GM15510 (cell line): ENCODE results near the gene OGDHL.

Experiments used
- POLR2A ChIP-seq: IDR thresholded peaks from 3 replicates; pipeline ENCODE4 v1.6.1; 2011; ENCODE audit warnings: borderline replicate concordance; ENCODE audit not compliant: insufficient read length; ENCODE audit errors: extremely low read depth

Gene OGDHL

DNA sequence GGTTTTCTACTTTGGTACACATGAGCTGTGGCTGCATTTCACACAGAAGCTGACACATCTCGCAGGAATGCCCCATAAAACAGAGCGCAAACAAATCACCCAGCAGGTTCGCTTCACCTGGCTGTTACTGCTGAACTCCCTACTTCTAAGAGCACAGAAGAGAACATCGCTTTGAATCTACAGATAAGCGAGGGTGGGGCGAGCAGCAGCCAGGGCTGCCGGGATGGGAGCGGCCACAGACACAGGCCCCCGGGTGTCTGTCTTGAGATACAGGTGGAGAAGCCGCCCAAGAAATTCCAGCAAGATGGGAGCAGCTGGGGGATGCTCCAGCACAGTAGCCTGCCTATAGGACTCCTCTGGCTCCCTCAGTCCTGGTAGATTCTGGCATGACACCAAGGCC lies 27.4 kb downstream of the OGDHL start:
- no peak for TF ChIP-seq POLR2A

DNA sequence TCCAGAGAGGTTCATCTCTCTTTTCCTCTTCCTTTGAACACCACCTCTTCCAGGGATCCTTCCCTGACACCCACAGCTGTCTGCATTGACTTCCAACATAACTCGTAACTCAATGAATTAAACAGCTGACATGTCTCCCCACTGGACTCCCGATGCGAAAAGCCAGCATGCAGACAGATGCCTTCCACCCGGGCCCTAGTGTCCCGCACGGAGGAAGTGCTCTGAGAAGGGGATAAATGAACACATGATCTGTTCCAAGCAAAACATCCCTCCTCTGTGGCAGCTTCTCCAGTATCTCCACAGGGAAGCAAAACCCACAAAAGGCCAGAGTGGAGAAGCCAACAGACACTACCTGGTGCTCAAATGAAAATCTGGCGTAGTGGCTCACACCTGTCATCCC lies 28.3 kb downstream of the OGDHL start:
- TF ChIP-seq POLR2A: no peak

DNA sequence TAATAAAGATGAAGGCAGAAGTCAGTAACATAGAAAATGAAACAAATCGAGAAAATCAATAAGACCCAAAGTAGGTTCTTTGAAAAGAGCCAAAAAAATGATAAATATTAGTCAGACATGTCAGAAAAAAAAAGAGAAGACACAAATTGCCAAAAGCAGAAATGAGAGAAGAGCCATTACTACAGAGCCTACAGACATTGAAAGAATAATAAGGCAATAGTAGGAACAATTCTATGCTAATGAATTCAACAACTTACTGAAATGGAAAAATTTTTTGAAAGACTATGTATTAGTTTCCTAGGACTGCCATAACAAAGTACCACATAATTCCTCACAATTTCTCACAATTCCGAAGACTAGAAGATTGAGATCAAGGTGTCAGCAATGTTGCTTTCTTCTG lies 35.5 kb downstream of the OGDHL start:
- TF ChIP-seq POLR2A: no peak

DNA sequence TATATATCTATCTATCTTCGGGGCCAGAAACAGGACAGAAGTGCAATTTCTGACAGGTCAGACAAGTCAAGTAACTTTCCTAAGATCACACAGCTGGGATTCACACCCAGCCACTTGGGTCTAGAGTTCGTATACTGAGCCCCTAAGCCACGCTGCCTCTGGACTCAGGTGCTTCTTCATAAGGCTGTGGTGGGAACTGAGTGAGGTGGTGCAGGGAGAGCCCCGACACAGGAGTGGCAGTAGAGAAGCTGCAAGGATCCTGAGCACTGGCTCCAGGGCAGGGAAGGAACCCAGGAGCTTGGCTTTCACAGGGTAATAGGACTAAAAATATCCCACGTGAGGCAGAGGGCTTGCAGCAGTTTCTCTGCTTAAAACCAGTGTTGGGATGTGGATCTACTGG lies 48.9 kb downstream of the OGDHL start:
- no peak for TF ChIP-seq POLR2A

DNA sequence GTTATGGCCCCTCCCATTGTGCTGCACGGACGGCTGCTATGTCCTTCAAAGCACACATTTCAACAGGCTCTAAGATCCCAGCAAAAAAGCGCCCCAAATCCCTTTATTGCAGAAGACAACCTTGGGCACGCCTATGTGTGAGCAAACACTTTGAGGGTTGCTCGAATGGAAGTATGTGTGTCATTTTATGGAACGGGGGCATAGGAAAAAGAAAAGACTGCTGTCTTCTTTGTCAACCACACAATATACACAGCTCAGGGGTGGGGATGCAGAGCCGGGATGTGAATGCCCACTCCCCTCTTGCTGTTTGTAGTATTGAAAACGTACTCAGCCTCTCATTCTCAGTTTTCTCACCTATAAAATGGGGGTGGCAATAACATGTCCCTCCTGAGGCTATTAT lies 50.6 kb downstream of the OGDHL start:
- TF ChIP-seq POLR2A: no peak

DNA sequence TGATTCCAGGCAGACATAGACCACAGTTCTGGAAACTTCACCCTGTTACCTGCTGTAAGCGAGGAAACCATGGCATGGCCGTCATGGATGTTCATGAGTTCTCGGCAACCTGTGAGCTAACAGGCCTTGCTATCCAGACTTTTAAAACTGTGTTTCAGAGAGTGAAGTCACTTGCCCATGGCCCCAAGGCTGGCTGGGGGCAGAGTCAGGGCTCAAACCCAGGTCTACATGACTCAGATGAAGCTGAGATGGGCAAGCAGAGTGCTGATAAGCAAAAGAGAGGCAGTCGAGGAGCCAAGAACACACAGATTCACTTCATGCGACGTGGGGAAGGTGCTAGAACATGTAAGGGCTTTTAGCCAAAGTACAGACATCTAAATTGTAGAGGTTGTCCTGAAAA lies 51.2 kb downstream of the OGDHL start:
- no peak for TF ChIP-seq POLR2A

DNA sequence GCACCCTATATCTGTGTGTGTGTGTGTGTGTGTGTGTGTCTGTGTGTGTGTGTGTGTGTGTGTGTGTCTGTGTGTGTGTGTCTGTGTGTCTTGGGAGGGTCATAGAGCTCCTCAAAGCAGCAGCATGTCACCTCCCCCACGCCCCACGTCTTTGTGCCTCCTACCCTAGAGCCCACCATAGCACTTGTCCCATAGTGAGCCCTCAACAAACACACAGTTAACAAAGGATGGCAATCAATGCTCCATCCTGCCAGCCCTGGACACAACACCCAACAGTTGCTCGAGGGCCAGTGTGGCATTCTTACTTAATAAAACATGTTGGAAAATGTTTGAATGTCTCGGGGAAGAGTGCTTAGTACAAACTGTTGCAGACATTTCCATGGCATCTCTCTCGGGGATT lies 52.2 kb downstream of the OGDHL start:
- no peak for TF ChIP-seq POLR2A

DNA sequence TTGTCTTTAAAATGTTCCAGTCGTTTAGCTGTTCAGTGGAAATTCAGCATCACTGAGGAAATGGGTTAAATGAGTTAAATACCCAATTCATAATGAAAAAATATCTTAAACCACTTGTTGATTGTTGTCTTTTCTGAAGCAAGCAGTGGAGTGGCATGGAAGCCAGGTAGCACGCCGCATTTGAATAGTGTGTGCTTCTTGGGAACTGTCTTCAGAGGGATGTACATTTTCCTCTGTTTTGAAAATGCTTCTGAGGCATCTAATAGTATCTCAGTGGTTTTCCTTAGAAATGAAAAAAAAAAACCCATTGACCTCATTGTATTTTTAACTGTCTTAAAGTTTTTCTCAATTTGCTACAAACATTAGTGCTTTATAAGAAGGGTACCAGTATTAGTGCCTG lies 54.5 kb downstream of the OGDHL start:
- TF ChIP-seq POLR2A: no peak

DNA sequence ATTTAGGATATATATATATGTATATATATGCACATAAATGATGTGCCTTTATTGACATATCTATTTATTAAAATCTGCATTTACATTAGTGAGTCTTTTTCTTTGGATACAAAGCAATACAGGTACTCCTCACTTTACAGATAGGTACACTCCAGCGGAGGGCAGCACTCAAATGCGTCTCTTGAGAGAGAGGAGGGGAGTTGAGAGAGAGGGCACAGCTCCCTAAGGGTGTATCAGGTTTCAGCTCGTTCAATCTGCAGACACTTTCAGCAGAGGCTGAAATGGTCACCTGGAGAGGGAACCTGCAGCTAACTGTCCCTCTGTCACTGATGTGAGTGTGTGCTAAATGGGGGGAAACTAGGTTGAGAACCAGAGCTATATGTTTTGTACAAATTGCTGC lies 61.1 kb downstream of the OGDHL start:
- no peak for TF ChIP-seq POLR2A

DNA sequence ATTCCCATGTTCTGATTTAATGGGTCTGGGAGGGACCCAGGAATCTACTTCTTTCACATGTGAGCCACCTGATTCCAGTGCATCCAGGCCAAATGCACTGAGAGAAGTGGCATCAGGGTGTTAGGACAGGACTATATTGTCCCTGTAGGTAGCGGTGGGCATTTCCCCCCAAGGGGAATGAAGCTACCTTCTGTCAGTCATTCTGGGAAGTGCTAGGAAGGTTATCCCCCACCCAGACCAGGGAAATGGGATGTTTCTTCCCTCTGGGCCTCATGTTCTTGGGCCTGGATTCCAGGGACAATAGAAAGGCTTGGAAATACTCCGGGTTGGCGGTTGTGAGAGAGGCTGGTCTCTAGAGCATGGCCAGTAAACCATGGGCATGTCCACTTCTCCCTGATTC lies 61.9 kb downstream of the OGDHL start:
- TF ChIP-seq POLR2A: no peak

DNA sequence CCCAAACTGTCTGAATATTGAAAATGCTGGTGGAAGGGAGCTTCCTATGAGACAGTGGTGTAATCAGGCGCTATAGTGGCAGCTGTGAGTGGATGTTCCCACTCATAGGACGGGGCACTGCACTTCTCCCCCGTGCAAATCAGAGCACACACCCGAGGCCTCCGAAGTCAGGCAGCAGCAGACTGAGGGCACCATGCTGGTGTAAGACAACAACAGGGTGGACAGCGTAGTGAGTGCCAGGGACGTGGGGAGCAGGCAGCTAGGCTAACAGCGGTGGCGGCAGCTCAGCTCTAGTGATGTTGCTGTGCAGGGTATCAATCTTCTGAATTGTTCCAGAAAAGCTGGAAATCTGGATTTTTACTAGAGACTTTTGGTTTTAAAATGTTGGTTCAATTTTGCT lies 63.4 kb downstream of the OGDHL start:
- no peak for TF ChIP-seq POLR2A

DNA sequence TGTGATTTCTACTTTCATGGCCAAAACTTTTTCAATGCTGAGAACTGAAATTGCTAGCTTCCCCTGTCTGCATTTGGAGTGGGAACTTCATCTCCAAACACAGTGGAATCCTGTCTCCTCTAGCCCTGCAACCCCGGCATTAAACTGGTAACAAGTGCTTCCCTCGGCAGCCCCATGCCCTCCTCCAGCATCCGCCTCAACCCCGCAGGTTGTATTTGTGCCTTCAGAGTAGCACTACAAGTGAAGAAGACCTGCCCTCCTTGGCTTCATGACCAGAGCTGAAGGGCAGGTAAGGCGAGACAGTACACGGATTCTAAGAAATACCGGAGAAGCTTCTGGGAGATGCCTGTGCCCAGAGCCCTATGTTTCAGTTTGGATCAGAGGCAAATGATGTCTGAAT lies 65.8 kb downstream of the OGDHL start:
- TF ChIP-seq POLR2A: no peak

DNA sequence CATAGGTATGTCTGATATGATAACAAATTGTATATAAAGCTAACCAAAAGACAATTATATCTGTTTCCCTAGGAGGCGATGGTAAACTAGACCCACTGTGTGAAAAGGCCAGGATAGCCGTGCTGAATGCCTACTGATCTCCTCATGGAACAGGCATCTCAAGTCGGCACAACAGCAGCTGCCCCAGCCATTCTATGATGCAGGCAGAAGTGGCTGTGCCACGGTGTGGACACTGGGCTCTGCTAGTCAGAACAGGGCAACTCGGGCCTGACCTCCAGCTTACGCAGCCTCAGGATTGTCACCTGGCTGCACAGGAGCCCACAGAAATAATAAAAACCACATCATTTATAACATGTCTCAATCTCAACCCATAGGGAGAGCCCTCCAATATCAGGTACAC lies 67.7 kb downstream of the OGDHL start:
- TF ChIP-seq POLR2A: no peak

DNA sequence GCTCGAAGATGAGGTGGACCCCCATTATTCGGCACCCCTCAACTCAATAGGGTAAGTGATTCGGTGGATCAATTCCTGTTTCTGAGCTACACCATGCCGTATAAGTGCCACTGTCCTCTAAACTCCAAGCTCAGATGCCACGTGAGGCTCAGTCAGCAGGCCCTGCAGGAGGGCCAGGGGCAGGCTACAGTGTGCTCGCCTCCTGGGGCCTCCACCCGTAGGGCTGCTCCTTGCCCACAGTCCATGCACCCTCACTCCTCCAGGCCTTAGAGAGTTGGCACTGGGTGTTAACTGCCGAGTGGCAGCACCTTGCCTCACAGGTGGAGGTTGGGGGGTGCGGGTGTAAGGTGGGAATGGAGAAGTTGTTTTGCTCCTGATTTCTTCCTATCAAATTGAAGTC lies 70.5 kb downstream of the OGDHL start:
- TF ChIP-seq POLR2A: no peak

DNA sequence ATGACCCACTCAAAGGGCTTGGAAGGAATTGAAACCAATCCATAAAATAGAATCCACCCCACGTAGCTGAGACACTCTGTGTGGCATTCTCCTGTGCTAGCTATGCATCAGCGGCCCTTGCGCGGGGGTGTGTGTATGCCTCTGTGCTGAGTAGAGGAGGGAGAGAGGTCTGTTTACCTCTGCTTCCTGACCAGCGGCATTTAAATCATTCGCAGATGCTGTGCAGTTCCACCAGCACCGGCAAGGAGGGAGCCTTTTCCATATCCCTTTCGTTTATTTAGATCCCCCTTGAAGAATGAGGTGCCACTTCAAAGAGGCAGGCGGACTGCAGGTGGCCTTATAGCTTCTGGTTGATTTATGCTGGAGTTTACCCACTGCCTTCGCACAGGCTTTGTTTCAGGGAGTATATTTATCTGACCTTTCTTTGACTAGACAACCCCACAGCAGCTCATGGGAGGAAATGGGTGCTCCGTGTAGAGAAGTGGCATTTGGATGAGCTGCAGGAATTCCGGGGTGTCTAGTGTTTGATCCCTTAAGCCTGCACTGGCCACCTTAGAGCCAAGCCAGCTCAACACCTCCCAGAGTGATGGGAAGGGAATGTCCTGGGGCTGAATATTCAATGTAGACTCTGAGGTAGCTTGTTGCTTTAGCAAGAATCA lies 71.3 kb downstream of the OGDHL start:
- TF ChIP-seq POLR2A: no peak

DNA sequence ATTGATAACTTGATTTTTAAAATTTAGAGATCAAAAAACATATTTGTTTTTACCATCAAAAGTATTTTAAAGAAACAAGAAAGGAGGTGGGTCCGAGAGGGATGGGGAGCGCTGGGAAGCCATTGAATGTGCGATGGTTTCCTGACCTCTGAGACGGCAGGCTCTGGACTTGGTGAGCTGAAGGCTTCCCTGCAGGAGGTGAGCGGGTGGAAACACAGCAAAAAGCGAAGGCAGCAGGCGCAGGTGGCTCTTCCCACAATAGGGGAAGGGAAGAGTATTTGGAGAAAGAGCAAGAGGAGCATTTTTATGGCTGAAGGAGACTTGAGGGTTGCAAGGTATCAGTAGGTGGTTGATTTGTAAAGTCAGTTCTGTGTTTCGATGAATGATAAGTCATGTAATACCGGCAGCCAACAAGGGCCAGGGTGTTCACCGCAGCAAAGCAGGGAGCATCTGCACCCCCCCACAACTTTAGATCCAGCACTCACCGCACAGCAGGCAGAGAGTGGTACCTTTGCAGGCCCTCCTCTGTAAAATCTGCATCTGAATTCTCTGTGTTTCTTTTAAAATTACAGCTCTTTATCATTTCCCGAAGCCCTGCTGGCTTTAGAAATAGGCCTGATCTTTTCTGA lies 72.1 kb downstream of the OGDHL start:
- no peak for TF ChIP-seq POLR2A

DNA sequence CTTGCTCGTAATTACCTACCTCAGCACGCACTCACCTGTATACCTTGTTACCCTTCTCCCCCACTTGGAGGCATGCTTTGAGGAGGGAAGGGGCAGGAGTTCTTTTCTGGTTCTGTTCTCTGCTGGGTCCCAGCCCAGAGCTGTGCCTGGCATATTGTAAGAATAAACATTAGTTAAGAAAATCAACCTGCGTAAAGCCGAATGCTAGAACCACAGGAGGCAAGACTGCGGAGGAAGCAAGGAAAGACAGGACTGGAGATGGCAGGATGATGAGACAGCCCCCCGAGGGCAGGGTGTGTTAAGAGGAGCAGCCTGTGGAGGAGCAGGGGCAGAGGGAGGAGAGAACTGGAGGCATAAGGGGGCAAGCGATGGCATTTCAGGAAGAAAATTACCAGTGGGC lies 73.2 kb downstream of the OGDHL start:
- no peak for TF ChIP-seq POLR2A

DNA sequence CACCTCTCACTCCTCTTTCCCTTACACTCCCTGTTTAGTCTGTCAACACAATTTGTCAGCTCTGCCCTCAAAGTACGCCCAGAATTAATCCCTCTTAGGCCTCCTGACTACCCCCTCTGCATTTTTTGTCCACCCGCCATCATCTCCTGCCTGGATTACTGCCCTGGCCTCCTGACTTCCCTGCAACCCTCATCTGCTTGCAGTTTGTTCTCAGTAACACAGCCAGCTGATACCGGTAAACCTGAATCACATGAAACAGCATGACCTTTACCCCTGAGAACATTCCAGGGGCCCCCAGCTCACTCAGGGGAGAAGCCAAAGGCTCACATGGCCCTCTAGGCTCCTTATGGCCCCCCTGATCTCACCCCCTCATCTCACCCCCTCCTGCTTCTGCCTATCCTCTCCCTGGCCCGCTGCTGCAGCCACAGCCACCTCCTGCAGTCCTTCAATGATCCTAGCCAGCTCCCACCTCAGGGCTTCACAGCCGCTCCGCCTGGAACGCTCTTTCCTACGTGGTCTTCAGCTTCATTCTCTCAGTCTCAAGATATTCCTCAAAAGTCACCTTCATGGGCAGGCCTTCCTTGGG lies 73.8 kb downstream of the OGDHL start:
- no peak for TF ChIP-seq POLR2A

DNA sequence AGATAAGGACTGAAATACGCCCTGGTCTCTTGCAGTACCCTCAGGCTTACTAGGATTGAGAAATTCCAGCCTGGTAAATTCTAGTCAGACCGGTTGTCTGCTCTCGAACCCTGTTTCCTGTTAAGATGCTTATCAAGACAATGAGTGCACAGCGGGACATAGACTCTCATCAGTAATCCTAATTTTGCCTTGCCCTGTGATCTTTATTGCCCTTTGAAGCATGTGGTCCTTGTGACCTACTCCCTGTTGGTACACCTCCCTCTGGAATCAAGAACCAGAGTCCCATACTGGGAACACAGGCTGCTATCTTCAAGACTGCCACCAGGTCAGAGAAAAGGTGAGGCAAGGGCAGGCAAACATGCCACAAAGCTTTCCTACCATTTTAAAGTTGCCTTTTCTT lies 75.5 kb downstream of the OGDHL start:
- no peak for TF ChIP-seq POLR2A
